ENCODE measurements around the gene SLIT3. TPM values are rescaled to one million over a fixed set of nuclear protein-coding genes. Genes with fewer than 3 reads are reported as not detected.
A peak's percentile ranks its signal among the peaks of the same experiment; 100 is the strongest.

SLIT3 gene
- total RNA-seq, 1 experiment from 2014 or later: 0.92 TPM

DNA sequence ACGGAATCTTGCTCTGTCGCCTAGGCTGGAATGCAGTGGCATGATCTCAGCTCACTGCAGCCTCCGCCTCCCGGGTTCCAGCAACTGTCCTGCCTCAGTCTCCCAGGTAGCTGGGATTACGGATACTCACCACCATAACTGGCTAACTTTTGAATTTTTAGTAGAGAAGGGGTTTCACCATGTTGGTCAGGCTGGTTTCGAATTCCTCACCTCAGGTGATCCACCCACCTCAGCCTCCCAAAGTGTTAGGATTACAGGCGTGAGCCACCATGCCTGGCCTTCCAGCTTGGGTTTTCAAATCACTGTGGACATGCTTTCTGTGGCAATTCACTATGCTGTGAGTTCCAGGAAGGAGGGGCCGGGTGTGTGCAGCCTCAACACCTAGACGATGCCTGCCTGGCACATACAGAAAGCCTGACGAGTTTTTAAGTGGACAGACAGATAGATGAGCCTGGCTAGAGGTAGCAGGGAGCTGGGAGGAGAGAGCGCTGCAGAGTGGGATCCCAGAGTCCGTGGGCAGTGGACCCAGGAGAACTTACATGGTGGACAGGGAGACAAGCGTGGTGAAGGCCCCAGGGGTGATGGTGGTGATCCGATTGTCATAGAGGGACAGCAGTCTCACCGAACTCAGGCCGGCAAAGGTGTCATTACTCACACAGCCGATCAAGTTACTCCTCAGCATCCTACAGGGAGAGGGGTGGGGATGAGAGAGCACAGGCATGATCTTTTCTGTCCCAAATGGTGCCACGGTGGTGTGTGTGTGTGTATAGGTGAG lies 548.3 kb downstream of the SLIT3 start:
- no peak overlapping the region for H2BK12ac ChIP-seq (ENCODE audit: insufficient read length, low read depth, low read length)
- no peak overlapping the region for H3K56ac ChIP-seq (ENCODE audit: insufficient read length, low read depth, low read length)
- H4K20me1 ChIP-seq (ENCODE audit: control insufficient read depth, insufficient read depth, insufficient read length): no peaks in the 10 kb centered on the region
- no peak overlapping the region for H4K8ac ChIP-seq (replicated peaks; ENCODE audit: insufficient read length, low read depth, low read length)
- no peaks in the 10 kb centered on the region for H3K9me3 ChIP-seq (ENCODE audit: control insufficient read depth, low read depth, low read length)
- no peak overlapping the region for H2BK120ac ChIP-seq (ENCODE audit: low read depth, low read length, poor library complexity, severe bottlenecking)
- H2AK5ac ChIP-seq (ENCODE audit: insufficient read length, low read length): no peak overlapping the region
- no peak overlapping the region for H3K18ac ChIP-seq (ENCODE audit: insufficient read length, low read depth, low read length)
- H3K36me3 Mint-ChIP-seq (ENCODE audit: insufficient read depth in 1 of 3, low read depth in 3 of 3): no peaks in the 10 kb centered on the region
- H3K27ac ChIP-seq (ENCODE audit: insufficient read length, low read depth, low read length): no peak overlapping the region
- no peak for DNase-seq
- H3K4ac ChIP-seq (ENCODE audit: low read depth, low read length): no peak overlapping the region
- peak overlapping the region in 1 of 3 experiments; percentile 21; a peak in 1 of 7 replicates for H3K27ac Mint-ChIP-seq
- H3T11ph ChIP-seq (ENCODE audit: low read length): no peak overlapping the region
- H3K23ac ChIP-seq (ENCODE audit: insufficient read length, low read depth, low read length): no peak overlapping the region
- no peak overlapping the region for H4K5ac ChIP-seq (ENCODE audit: insufficient read length, low read depth, low read length)
- H3K9me3 Mint-ChIP-seq: no peaks in the 10 kb centered on the region
- no peak overlapping the region for H3K14ac ChIP-seq (ENCODE audit: insufficient read depth, low read length)
- no peaks in the 10 kb centered on the region for H3K27me3 ChIP-seq (ENCODE audit: insufficient read depth, low read length)
- H4K91ac ChIP-seq (ENCODE audit: insufficient read length, low read depth, low read length): no peak overlapping the region
- H3K23me2 ChIP-seq (ENCODE audit: insufficient read length, low read depth, low read length, poor library complexity, severe bottlenecking): no peaks in the 10 kb centered on the region
- H2BK20ac ChIP-seq (ENCODE audit: low read depth, low read length, poor library complexity, severe bottlenecking): no peak overlapping the region
- no peaks in the 10 kb centered on the region for H3K79me2 ChIP-seq (ENCODE audit: insufficient read depth, low read length)
- no peak overlapping the region for H2BK5ac ChIP-seq (ENCODE audit: insufficient read length, low read length)
- TF ChIP-seq, protein P1, sequence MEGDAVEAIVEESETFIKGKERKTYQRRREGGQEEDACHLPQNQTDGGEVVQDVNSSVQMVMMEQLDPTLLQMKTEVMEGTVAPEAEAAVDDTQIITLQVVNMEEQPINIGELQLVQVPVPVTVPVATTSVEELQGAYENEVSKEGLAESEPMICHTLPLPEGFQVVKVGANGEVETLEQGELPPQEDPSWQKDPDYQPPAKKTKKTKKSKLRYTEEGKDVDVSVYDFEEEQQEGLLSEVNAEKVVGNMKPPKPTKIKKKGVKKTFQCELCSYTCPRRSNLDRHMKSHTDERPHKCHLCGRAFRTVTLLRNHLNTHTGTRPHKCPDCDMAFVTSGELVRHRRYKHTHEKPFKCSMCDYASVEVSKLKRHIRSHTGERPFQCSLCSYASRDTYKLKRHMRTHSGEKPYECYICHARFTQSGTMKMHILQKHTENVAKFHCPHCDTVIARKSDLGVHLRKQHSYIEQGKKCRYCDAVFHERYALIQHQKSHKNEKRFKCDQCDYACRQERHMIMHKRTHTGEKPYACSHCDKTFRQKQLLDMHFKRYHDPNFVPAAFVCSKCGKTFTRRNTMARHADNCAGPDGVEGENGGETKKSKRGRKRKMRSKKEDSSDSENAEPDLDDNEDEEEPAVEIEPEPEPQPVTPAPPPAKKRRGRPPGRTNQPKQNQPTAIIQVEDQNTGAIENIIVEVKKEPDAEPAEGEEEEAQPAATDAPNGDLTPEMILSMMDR (conservative IDR thresholded peaks at IDR 0.05): no peak
- H2BK15ac ChIP-seq (ENCODE audit: low read depth, low read length): no peak overlapping the region
- no peak overlapping the region for H3K4me3 Mint-ChIP-seq
- H3K4me1 ChIP-seq (ENCODE audit: insufficient read depth, low read length): peaks cover 7% of the 10 kb centered on the region; the same call in 1 of the 2 replicates
- peaks cover 14 to 17% of the 10 kb centered on the region in 2 experiments for H3K4me1 Mint-ChIP-seq
- no peaks in the 10 kb centered on the region for H3K79me1 ChIP-seq (ENCODE audit: insufficient read depth, low read depth, low read length, poor library complexity, severe bottlenecking)
- WGBS (ENCODE audit: extremely low coverage, insufficient read length, low lambda C conversion rate): no CpG with 5 or more reads among the region's 18 CpGs
- no peak overlapping the region for H3K4me2 ChIP-seq (ENCODE audit: insufficient read depth, insufficient read length, low read length)
- peaks cover 40% of the 10 kb centered on the region for H3K27me3 Mint-ChIP-seq (ENCODE audit: low read depth)
- H3K9ac ChIP-seq (ENCODE audit: extremely low read depth, insufficient read length, low read length): no peak overlapping the region
- no peak overlapping the region for H2AFZ ChIP-seq (ENCODE audit: low read length)
